Measurements from ENCODE around the gene KLK6. TPM values are rescaled to one million over a fixed set of nuclear protein-coding genes. Genes with fewer than 3 reads are reported as not detected.

The KLK6 gene
- polyA plus RNA-seq, 4 donors, result 0.03 to 0.07 TPM; not detected in 2

DNA sequence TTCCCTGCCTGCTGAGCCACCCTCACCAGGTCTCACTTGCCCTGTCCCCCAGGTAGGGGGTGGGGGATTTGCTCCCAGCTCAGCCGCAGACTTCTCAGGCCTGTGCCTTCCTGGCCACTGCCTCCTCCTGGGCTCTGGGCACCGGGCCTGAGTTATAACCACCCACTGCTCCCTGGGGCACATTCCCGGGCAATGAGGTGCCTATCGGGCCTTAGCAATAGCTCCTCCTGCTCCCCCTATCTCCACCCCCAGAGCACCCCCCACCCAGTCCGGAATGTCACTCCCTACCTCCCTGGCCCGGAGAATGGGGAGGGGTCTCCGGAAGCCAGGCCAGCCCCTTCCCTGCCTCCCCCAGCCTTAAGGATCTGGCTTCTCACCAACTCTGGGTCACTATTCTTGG is 16.5 kb downstream of the KLK6 start, which contains the start of gene KLK5:
TSS of gene KLK5 (minus strand) at position 129 of the 400 bp plus-strand sequence. CDS start 381 bp downstream, outside the sequence.
- peaks cover 0 to 2% of the 10 kb centered on the region in 2 donors for H3K9me3 ChIP-seq (ENCODE audit: control insufficient read depth in 2 of 2, insufficient read depth in 1 of 2, low read depth in 1 of 2, low read length in 1 of 2)
- FAIRE-seq (no peak), DNase-seq (no peak)
- H3K27ac ChIP-seq (ENCODE audit: low read depth in 1 of 3, low read length in 2 of 3), result no peak within 1 kb of the TSS
- no peak within 1 kb of the TSS for H3K4me3 ChIP-seq (ENCODE audit: low read depth in 1 of 3, low read length in 3 of 3)
- no peaks in the 10 kb centered on the region for H3K36me3 ChIP-seq (ENCODE audit: control insufficient read depth in 3 of 3, insufficient read depth in 2 of 3, low read depth in 1 of 3, low read length in 3 of 3)
- 19 to 26% (median 21%) methylated on average over 4 to 7 of the region's 7 CpGs for WGBS, 3 donors
- peaks cover 0 to 3% (median 0%) of the 10 kb centered on the region in 3 donors for H3K27me3 ChIP-seq (ENCODE audit: control insufficient read depth in 3 of 3, insufficient read depth in 3 of 3, low read length in 3 of 3)
- H3K4me1 ChIP-seq (ENCODE audit: control insufficient read depth in 3 of 3, insufficient read depth in 2 of 3, low read depth in 1 of 3, low read length in 2 of 3), result no peaks in the 10 kb centered on the region

DNA sequence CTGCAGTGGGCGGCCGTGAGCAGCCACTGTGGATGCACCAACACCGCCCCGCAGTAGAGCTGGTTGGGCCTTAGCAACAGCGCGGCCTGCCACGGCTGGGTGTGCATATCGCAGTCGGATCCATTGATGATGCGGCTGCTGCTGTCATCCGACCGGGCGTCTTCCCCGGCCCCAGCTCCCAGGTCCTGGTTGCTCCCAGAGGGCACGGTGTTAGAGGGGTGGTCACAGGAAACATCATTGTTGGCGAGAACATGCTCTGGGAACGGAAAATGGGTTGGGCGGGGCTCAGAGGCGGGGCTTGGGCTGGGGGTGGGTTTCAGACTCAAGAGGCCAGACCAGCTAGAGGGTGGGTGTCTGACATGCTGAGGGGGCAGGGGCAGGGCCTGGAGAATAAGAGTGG is 19.5 kb downstream of the KLK6 start:
- Histone ChIP-seq H3K27ac (ENCODE audit: low read depth in 1 of 3, low read length in 2 of 3) (no peak overlapping the region), H3K4me1 (ENCODE audit: control insufficient read depth in 3 of 3, insufficient read depth in 2 of 3, low read depth in 1 of 3, low read length in 2 of 3) (no peaks in the 10 kb centered on the region), H3K4me3 (ENCODE audit: low read depth in 1 of 3, low read length in 3 of 3) (no peak overlapping the region), H3K9me3 (ENCODE audit: control insufficient read depth in 2 of 2, insufficient read depth in 1 of 2, low read depth in 1 of 2, low read length in 1 of 2) (peaks cover 0 to 2% of the 10 kb centered on the region in 2 donors), H3K27me3 (ENCODE audit: control insufficient read depth in 3 of 3, insufficient read depth in 3 of 3, low read length in 3 of 3) (peaks cover 0 to 3% (median 0%) of the 10 kb centered on the region in 3 donors), H3K36me3 (ENCODE audit: control insufficient read depth in 3 of 3, insufficient read depth in 2 of 3, low read depth in 1 of 3, low read length in 3 of 3) (no peaks in the 10 kb centered on the region)
- WGBS, 3 donors, result 55 to 60% (median 60%) methylated on average over 19 of the region's 19 CpGs
- FAIRE-seq (no peak), DNase-seq (no peak)

DNA sequence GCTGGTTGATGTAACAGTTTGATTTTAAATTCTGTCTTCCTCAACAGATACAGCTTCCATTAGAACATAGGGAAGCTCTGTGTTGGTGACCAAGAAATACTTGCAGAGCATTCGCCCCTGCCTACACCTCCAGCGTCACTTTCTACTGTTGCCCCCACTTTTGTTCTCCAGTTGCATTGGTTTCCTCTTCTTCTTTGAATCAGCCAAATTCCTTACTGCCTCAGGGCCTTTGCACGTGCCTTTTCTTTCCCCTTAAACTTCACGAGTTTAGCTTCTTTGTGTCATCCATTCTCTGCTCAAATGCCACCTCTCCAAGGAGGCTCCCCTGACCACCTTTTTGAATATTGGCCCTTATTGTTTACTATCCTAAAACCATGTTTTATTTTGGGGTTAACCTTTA is 22.3 kb downstream of the KLK6 start:
- WGBS, 3 donors, result 78 to 90% (median 79%) methylated on average over 4 of the region's 4 CpGs
- no peak for DNase-seq
- Histone ChIP-seq H3K36me3 (ENCODE audit: control insufficient read depth in 3 of 3, insufficient read depth in 2 of 3, low read depth in 1 of 3, low read length in 3 of 3) (no peaks in the 10 kb centered on the region), H3K4me3 (ENCODE audit: low read depth in 1 of 3, low read length in 3 of 3) (no peak overlapping the region), H3K9me3 (ENCODE audit: control insufficient read depth in 2 of 2, insufficient read depth in 1 of 2, low read depth in 1 of 2, low read length in 1 of 2) (peaks cover 0 to 2% of the 10 kb centered on the region in 2 donors), H3K27ac (ENCODE audit: low read depth in 1 of 3, low read length in 2 of 3) (no peak overlapping the region), H3K27me3 (ENCODE audit: control insufficient read depth in 3 of 3, insufficient read depth in 3 of 3, low read length in 3 of 3) (peaks cover 0 to 5% (median 0%) of the 10 kb centered on the region in 3 donors), H3K4me1 (ENCODE audit: control insufficient read depth in 3 of 3, insufficient read depth in 2 of 3, low read depth in 1 of 3, low read length in 2 of 3) (no peaks in the 10 kb centered on the region)
- FAIRE-seq, result no peak

DNA sequence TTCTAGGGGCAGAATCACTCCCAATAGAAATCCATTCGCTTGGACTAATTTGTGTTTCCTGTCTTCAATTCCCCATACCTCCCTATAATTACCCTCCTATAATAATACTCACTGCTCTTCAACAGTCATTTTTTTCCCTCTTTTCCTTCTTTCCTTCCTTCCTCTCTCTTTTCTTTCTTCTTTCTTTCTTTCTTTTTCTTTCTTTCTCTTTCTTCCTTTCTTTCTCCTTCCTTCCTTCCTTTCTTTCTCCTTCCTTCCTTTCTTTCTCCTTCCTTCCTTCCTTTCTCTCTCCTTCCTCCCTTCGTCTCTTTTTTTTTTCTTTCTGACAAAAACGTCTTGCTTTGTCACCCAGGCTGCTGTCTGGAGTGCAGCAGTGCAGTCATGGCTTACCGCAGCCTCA is 24.6 kb downstream of the KLK6 start:
- WGBS, 3 donors, result 63 to 66% (median 64%) methylated on average over 4 of the region's 4 CpGs
- Histone ChIP-seq H3K27me3 (ENCODE audit: control insufficient read depth in 3 of 3, insufficient read depth in 3 of 3, low read length in 3 of 3) (peaks cover 0 to 2% (median 0%) of the 10 kb centered on the region in 3 donors), H3K4me1 (ENCODE audit: control insufficient read depth in 3 of 3, insufficient read depth in 2 of 3, low read depth in 1 of 3, low read length in 2 of 3) (no peaks in the 10 kb centered on the region), H3K27ac (ENCODE audit: low read depth in 1 of 3, low read length in 2 of 3) (no peak overlapping the region), H3K4me3 (ENCODE audit: low read depth in 1 of 3, low read length in 3 of 3) (no peak overlapping the region), H3K36me3 (ENCODE audit: control insufficient read depth in 3 of 3, insufficient read depth in 2 of 3, low read depth in 1 of 3, low read length in 3 of 3) (no peaks in the 10 kb centered on the region), H3K9me3 (ENCODE audit: control insufficient read depth in 2 of 2, insufficient read depth in 1 of 2, low read depth in 1 of 2, low read length in 1 of 2) (no peaks in the 10 kb centered on the region)
- FAIRE-seq (no peak), DNase-seq (no peak)

DNA sequence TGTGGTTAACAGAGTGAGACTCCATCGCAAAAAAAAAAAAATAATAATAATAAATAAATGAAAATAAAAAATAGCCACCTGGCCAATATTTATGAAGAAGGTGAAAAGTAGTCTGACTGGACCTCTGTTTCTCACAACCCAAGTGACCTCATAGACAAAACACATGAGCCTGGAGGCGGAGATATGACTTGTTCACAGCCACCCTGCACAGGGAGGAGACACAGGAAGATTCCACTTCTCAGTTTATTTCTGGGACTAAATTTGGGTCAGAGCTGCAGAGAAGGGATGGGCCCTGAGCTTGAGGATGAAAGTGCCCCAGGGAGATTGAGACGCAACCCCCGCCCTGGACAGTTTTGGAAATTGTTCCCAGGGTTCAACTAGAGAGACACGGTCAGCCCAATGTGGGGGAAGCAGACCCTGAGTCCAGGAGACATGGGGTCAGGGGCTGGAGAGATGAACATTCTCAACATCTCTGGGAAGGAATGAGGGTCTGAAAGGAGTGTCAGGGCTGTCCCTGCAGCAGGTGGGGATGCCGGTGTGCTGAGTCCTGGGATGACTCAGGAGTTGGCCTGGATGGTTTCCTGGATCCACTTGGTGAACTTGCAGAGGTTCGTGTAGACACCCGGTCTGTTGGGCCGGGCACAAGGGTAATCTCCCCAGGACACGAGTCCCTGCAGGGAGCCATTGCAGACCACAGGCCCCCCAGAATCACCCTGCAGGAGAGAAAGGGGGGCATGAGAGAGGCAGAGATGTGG is 26.1 kb downstream of the KLK6 start:
- H3K9me3 ChIP-seq (ENCODE audit: control insufficient read depth in 2 of 2, insufficient read depth in 1 of 2, low read depth in 1 of 2, low read length in 1 of 2), result peaks cover 0 to 4% of the 10 kb centered on the region in 2 donors
- H3K27me3 ChIP-seq (ENCODE audit: control insufficient read depth in 3 of 3, insufficient read depth in 3 of 3, low read length in 3 of 3), result peaks cover 0 to 2% (median 0%) of the 10 kb centered on the region in 3 donors
- H3K27ac ChIP-seq (ENCODE audit: low read depth in 1 of 3, low read length in 2 of 3), result no peak overlapping the region
- DNase-seq (no peak), FAIRE-seq (no peak)
- H3K4me3 ChIP-seq (ENCODE audit: low read depth in 1 of 3, low read length in 3 of 3), result no peak overlapping the region
- H3K4me1 ChIP-seq (ENCODE audit: control insufficient read depth in 3 of 3, insufficient read depth in 2 of 3, low read depth in 1 of 3, low read length in 2 of 3), result no peaks in the 10 kb centered on the region
- whole genome bisulfite sequencing, 3 donors, result 76 to 81% (median 77%) methylated on average over 10 of the region's 10 CpGs
- H3K36me3 ChIP-seq (ENCODE audit: control insufficient read depth in 3 of 3, insufficient read depth in 2 of 3, low read depth in 1 of 3, low read length in 3 of 3), result no peaks in the 10 kb centered on the region

DNA sequence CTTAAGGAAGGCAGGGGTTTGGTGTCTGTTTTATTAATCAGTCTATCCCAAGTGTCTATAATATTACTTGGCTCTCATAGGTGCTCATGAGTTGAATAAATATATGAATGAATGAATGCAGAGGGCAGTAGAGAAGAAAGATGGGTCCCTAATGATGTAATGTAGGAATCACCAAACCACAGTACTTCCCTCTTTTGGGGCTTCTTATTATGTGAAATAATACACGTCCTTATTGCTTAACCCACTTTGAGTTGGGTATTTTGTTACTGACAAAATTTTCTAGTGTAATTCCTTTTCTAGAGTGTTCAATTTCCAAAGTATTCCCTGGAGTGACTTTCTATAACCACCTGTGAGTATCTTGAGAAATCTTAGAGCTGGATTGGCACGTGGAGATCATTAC is 29.8 kb downstream of the KLK6 start:
- H3K4me1 ChIP-seq (ENCODE audit: control insufficient read depth in 3 of 3, insufficient read depth in 2 of 3, low read depth in 1 of 3, low read length in 2 of 3), result no peaks in the 10 kb centered on the region
- DNase-seq (no peak), FAIRE-seq (no peak)
- H3K4me3 ChIP-seq (ENCODE audit: low read depth in 1 of 3, low read length in 3 of 3), result no peak overlapping the region
- WGBS, 3 donors, result 75 to 85% (median 80%) methylated on average over 2 of the region's 2 CpGs
- peaks cover 0 to 2% (median 0%) of the 10 kb centered on the region in 3 donors for H3K27me3 ChIP-seq (ENCODE audit: control insufficient read depth in 3 of 3, insufficient read depth in 3 of 3, low read length in 3 of 3)
- no peak overlapping the region for H3K27ac ChIP-seq (ENCODE audit: low read depth in 1 of 3, low read length in 2 of 3)
- H3K36me3 ChIP-seq (ENCODE audit: control insufficient read depth in 3 of 3, insufficient read depth in 2 of 3, low read depth in 1 of 3, low read length in 3 of 3), result no peaks in the 10 kb centered on the region
- H3K9me3 ChIP-seq (ENCODE audit: control insufficient read depth in 2 of 2, insufficient read depth in 1 of 2, low read depth in 1 of 2, low read length in 1 of 2), result peaks cover 0 to 4% of the 10 kb centered on the region in 2 donors

DNA sequence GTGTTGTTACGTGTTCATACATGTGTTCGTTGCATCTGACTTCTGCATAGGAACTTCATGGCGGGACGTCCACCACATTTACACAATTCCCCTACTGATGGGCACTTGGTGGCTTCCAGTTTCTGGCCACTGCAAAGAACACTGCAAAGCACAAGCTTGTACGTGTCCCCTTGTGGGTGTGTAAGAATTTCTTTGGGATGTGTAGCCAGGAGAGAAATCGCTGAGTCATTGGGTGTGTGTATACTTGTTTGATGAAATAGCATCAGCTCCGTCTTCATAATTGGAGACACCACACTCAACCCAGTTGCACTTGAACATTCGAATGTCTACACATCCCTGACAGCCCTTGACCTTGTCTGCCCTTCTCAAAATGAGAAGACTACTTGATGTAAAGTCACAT is 35.8 kb downstream of the KLK6 start:
- H3K36me3 ChIP-seq (ENCODE audit: control insufficient read depth in 3 of 3, insufficient read depth in 2 of 3, low read depth in 1 of 3, low read length in 3 of 3), result no peaks in the 10 kb centered on the region
- 65 to 77% (median 70%) methylated on average over 8 of the region's 8 CpGs for WGBS, 3 donors
- H3K27ac ChIP-seq (ENCODE audit: low read depth in 1 of 3, low read length in 2 of 3), result no peak overlapping the region
- no peaks in the 10 kb centered on the region for H3K9me3 ChIP-seq (ENCODE audit: control insufficient read depth in 2 of 2, insufficient read depth in 1 of 2, low read depth in 1 of 2, low read length in 1 of 2)
- peaks cover 0 to 2% (median 0%) of the 10 kb centered on the region in 3 donors for H3K27me3 ChIP-seq (ENCODE audit: control insufficient read depth in 3 of 3, insufficient read depth in 3 of 3, low read length in 3 of 3)
- H3K4me3 ChIP-seq (ENCODE audit: low read depth in 1 of 3, low read length in 3 of 3), result no peak overlapping the region
- H3K4me1 ChIP-seq (ENCODE audit: control insufficient read depth in 3 of 3, insufficient read depth in 2 of 3, low read depth in 1 of 3, low read length in 2 of 3), result no peaks in the 10 kb centered on the region
- FAIRE-seq, result no peak
- DNase-seq, result no peak

DNA sequence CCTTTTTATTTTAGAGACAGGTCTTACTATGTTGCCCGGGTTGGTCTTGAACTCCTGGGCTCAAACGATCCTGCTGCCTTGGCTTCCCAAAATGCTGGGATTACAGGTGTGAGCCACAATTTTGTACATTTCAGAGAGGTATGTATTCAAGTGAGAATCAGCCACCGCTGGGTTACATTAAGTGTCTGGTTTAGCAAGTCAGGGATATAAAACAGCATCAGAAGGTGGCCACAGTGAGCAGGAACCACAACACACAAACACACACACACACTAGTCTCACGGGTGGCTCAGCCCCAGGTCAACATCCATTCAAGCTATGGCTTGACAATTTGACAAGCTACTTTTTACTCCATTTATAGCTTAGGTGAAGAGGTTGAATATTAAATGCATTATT is 36.7 kb downstream of the KLK6 start:
- Histone ChIP-seq H3K4me1 (ENCODE audit: control insufficient read depth in 3 of 3, insufficient read depth in 2 of 3, low read depth in 1 of 3, low read length in 2 of 3) (no peaks in the 10 kb centered on the region), H3K9me3 (ENCODE audit: control insufficient read depth in 2 of 2, insufficient read depth in 1 of 2, low read depth in 1 of 2, low read length in 1 of 2) (no peaks in the 10 kb centered on the region), H3K36me3 (ENCODE audit: control insufficient read depth in 3 of 3, insufficient read depth in 2 of 3, low read depth in 1 of 3, low read length in 3 of 3) (no peaks in the 10 kb centered on the region), H3K4me3 (ENCODE audit: low read depth in 1 of 3, low read length in 3 of 3) (no peak overlapping the region), H3K27ac (ENCODE audit: low read depth in 1 of 3, low read length in 2 of 3) (no peak overlapping the region), H3K27me3 (ENCODE audit: control insufficient read depth in 3 of 3, insufficient read depth in 3 of 3, low read length in 3 of 3) (peaks cover 0 to 2% (median 0%) of the 10 kb centered on the region in 3 donors)
- DNase-seq (no peak), FAIRE-seq (no peak)
- 46 to 70% (median 53%) methylated on average over 4 of the region's 4 CpGs for WGBS, 3 donors

All from small intestine (tissue), 7 donors.